GM18508 (cell line): ENCODE data around the gene CD101.
"Not testable (repeated sequence)": the region's sequence is repeated elsewhere in the genome, so short reads cannot be mapped to it uniquely, and the experiment has no call there.

Experiments used
- ATAC-seq: cut with Tn5 transposase; IDR thresholded peaks from one replicate; pipeline ENCODE4 v1.9.1; 2021; ENCODE audit warnings: moderate number of reproducible peaks; ENCODE audit not compliant: insufficient read depth, unreplicated experiment

The CD101 gene, protein sequence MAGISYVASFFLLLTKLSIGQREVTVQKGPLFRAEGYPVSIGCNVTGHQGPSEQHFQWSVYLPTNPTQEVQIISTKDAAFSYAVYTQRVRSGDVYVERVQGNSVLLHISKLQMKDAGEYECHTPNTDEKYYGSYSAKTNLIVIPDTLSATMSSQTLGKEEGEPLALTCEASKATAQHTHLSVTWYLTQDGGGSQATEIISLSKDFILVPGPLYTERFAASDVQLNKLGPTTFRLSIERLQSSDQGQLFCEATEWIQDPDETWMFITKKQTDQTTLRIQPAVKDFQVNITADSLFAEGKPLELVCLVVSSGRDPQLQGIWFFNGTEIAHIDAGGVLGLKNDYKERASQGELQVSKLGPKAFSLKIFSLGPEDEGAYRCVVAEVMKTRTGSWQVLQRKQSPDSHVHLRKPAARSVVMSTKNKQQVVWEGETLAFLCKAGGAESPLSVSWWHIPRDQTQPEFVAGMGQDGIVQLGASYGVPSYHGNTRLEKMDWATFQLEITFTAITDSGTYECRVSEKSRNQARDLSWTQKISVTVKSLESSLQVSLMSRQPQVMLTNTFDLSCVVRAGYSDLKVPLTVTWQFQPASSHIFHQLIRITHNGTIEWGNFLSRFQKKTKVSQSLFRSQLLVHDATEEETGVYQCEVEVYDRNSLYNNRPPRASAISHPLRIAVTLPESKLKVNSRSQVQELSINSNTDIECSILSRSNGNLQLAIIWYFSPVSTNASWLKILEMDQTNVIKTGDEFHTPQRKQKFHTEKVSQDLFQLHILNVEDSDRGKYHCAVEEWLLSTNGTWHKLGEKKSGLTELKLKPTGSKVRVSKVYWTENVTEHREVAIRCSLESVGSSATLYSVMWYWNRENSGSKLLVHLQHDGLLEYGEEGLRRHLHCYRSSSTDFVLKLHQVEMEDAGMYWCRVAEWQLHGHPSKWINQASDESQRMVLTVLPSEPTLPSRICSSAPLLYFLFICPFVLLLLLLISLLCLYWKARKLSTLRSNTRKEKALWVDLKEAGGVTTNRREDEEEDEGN

GRCh38 chr1:117001254-117001927 is at the start of gene CD101:
Gene CD101, plus strand, starts transcription at chr1:117001760. Its CDS starts 58 bp downstream, at chr1:117001818.
- ATAC-seq = peak; percentile 95

GRCh38 chr1:116952738-116953275 is 48.8 kb upstream of the CD101 start:
- no peak for ATAC-seq

GRCh38 chr1:116954440-116954839 is 47.1 kb upstream of the CD101 start:
- ATAC-seq = no peak

GRCh38 chr1:116956378-116956777 is 45.2 kb upstream of the CD101 start:
- no peak for ATAC-seq

GRCh38 chr1:116957646-116958045 is 43.9 kb upstream of the CD101 start:
- ATAC-seq = no peak

DNA sequence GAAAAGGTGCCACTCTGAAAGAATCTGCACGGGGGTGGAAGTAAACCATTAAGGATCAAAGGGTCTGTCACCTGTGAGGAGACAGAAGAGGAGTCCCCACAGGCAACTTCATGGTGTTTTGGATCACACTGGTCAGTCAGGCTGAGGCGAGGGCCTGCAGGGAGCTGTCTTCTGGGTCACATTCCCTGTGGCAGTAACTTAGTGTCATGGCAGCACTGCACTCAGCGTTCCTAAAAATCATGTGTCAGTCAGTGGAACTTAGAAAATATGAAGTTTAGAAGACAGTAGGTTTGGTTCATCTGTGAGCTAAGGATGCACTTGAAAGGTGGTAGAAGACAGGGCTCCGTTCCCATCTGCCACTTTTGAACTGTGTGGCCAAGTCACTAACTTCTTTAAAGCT is 43.5 kb upstream of the CD101 start:
- ATAC-seq = no peak

GRCh38 chr1:116958977-116959376 is 42.6 kb upstream of the CD101 start:
- no peak for ATAC-seq

DNA sequence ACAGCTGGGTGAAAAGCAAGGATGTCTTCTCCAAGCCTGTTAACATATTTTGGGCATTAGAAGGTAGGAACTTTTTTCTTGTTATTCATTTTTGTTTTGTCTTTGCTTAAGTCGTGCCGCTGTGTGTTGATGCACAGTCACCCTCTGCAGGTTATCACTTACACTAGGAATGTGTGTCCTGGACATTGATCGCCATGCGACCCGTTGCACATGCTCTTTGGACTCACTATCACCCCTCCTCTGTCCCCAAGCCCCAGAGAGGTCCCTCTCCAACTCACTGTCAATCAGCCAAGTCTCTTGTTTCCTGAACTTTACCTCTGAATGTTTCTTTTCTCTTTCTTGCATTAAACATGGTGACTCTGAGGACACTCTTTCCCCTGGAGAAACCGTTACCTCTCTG is 40.0 kb upstream of the CD101 start:
- no peak for ATAC-seq

- ATAC-seq = peak; percentile 86
Measured at GRCh38 chr1:116962987-116963639, 38.4 kb upstream of the CD101 start.

GRCh38 chr1:116966791-116967190 is 34.8 kb upstream of the CD101 start:
- ATAC-seq = no peak

DNA sequence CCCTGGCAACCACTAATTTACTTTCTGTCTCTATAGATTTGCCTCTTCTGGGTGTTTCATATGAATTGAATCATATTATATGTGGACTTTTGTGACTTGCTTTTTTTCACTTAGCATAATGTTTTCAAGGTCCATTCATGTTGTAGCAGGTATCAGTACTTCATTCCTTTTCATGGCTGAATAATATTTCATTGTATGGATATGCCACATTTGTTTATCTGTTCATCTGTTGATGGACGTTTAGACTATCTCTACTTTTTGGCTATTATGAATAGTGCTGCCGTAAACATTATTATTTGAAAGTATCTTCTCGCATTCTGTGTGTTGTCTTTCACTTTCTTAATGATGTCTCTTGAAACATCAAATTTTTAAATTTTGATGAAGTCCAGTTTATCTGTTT is 32.8 kb upstream of the CD101 start:
- ATAC-seq = no peak

GRCh38 chr1:116971258-116971860 is 30.2 kb upstream of the CD101 start:
- no peak for ATAC-seq

- no peak for ATAC-seq
Measured at GRCh38 chr1:116971965-116972673, 29.4 kb upstream of the CD101 start.

DNA sequence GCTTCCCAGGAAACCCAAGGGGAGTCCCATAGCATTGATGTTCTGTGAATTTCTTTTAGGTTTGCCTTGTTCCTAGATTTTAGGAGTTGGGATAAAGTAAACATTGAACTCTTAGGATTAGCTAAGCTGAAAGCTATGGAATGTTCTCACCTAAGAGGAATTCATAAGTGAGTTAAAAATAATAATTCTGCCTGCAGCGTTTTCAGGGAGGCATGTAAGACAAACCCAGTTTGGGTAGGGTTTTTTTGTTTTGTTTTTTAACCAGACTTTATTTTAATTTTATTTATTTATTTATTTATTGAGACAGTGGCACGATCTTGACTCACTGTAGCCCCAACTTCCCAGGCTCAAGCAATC is 28.9 kb upstream of the CD101 start:
- ATAC-seq = no peak

DNA sequence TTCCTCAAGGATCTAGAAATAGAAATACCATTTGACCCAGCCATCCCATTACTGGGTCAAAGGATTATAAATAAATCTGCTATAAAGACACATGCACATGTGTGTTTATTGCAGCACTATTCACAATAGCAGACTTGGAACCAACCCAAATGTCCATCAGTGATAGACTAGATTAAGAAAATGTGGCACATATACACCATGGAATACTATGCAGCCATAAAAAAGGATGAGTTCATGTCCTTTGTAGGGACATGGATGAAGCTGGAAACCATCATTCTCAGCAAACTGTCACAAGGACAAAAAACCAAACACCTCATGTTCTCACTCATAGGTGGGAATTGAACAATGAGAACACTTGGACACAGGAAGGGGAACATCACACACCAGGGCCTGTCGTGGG is 21.3 kb upstream of the CD101 start:
- ATAC-seq = not testable (repeated sequence)

- ATAC-seq = no peak
Measured at GRCh38 chr1:116981521-116982037, 20.0 kb upstream of the CD101 start.

- no peak for ATAC-seq
Measured at GRCh38 chr1:116982319-116983004, 19.1 kb upstream of the CD101 start.

DNA sequence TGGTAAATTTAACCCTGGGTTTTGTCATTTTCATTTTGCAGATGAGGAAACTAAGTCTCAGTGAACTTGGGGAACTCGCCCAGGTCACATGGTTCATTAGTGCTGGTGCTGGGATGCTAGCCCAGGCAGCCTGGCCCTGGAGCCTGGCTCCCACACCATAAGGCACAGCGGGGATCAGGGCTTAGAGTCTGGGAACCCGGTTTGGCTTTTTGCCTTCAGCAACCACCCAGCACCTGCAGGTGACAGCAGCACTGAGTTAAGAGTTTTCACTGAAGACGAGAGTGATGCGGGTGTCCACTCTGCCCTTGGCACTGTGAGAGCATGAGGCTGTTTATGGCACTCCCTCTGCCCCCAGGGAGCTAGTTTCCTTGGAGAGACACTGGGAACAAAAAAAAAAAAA is 18.4 kb upstream of the CD101 start:
- no peak for ATAC-seq
